Thoracic aorta (tissue), 2 donors: Measurements from ENCODE around the gene ADCY7. TPM values are rescaled to one million over a fixed set of nuclear protein-coding genes. Genes with fewer than 3 reads are reported as not detected.
A peak's percentile ranks its signal among the peaks of the same experiment; 100 is the strongest.

Source experiments
- ATAC-seq: fragments of 150-250 bp; one replicate; pipeline ENCODE4 v1.8.0; 2017; ENCODE audit warnings: low read depth; ENCODE audit not compliant: insufficient number of reproducible peaks, low FRiP score
- DNase-seq: peaks from one replicate; pipeline ENCODE4 v3.0.0-alpha.2; 2020; ENCODE audit warnings: low spot score
- H3K27ac ChIP-seq, 2 donors: fragments of 200-600 bp; sonication (generic); 1 replicate in 1 of 2; 2 replicates in 1 of 2; pipeline ENCODE4 v1.5.1; 2016; ENCODE audit warnings: mild to moderate bottlenecking in 2 of 2, moderate library complexity in 2 of 2
- H3K27me3 ChIP-seq: fragments of 200-600 bp; sonication (generic); replicated peaks from 2 replicates; pipeline ENCODE4 v1.6.0; 2016; ENCODE audit warnings: mild to moderate bottlenecking; ENCODE audit not compliant: insufficient read depth
- H3K36me3 ChIP-seq: fragments of 200-600 bp; sonication (generic); one replicate; pipeline ENCODE4 v1.5.1; 2016
- H3K4me1 ChIP-seq, 2 donors: fragments of 200-600 bp; sonication (generic); 1 replicate in 1 of 2; 2 replicates in 1 of 2; pipeline versions ENCODE4 v1.5.1 to v1.6.0; 2016; ENCODE audit warnings: low read depth in 2 of 2, mild to moderate bottlenecking in 1 of 2; ENCODE audit not compliant: control insufficient read depth in 1 of 2
- H3K4me3 ChIP-seq: fragments of 200-600 bp; sonication (generic); 2 replicates; pipeline ENCODE4 v1.5.1; 2016; ENCODE audit warnings: mild to moderate bottlenecking
- H3K9me3 ChIP-seq: fragments of 200-600 bp; sonication (generic); 2 replicates; pipeline ENCODE4 v1.5.1; 2016
- total RNA-seq, 2 donors: library from RNA; depleted of rRNA; stranded (reverse); fragments of >200 nt; gene quantifications; one replicate each; pipeline versions ENCODE4 v1.1.0 to v1.2.3, GENCODE V29; 2016
- TF ChIP-seq, protein P1 (sequence below): fragments of 200-600 bp; sonication (generic); IDR thresholded peaks from one replicate; pipeline ENCODE4 v1.5.1; 2019; ENCODE audit warnings: antibody characterized with exemption

ADCY7 gene
- total RNA-seq, 2 donors from 2014 or later = 35.9 to 39.8 TPM

DNA sequence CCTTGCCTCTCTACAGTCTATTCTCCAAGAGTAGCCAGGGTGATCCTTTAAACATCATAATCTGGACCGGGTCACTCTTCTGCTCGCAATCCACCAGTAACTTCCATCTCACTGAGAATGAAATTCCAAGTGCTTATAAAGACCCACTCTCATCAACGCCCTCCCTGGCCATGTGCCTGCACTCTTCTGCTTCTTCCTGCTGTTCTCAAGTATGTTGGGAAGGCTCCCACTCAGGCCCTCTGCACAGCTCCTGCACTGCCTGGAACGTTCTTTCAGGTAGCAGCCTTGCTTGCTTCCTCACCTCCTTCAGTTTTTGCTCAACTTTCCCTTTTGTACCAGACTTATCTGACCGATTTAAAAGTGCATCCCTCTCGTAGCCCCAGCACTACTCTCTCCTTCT is 58.0 kb downstream of the ADCY7 start:
- H3K36me3 ChIP-seq = peaks cover 41% of the 10 kb centered on the region
- H3K27me3 ChIP-seq = no peaks in the 10 kb centered on the region
- peaks cover 0 to 3% of the 10 kb centered on the region in 2 donors for H3K4me1 ChIP-seq
- TF ChIP-seq, protein P1, sequence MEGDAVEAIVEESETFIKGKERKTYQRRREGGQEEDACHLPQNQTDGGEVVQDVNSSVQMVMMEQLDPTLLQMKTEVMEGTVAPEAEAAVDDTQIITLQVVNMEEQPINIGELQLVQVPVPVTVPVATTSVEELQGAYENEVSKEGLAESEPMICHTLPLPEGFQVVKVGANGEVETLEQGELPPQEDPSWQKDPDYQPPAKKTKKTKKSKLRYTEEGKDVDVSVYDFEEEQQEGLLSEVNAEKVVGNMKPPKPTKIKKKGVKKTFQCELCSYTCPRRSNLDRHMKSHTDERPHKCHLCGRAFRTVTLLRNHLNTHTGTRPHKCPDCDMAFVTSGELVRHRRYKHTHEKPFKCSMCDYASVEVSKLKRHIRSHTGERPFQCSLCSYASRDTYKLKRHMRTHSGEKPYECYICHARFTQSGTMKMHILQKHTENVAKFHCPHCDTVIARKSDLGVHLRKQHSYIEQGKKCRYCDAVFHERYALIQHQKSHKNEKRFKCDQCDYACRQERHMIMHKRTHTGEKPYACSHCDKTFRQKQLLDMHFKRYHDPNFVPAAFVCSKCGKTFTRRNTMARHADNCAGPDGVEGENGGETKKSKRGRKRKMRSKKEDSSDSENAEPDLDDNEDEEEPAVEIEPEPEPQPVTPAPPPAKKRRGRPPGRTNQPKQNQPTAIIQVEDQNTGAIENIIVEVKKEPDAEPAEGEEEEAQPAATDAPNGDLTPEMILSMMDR = no peak
- ATAC-seq (no peak), DNase-seq (no peak)
- no peak overlapping the region for H3K27ac ChIP-seq
- H3K9me3 ChIP-seq = no peaks in the 10 kb centered on the region
- no peak overlapping the region for H3K4me3 ChIP-seq

DNA sequence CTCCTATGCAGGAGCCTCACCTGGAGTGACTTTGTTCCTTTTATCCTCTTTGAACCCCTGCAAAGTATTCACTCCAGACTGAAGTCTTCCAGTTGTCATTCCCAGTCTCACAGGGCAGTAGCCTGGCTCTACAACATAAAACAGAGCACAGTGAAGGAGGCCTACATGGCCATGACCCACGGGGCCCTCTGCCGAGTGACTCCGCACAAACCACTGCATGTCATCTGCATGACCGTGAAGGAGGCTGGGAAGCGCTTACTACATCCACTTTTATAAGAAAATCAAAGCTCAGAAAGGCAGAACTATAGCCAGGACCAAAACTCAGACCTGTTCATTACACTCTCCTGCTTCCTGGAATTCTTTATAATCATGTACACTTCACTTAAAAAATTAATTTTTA is 59.9 kb downstream of the ADCY7 start:
- DNase-seq = no peak
- H3K36me3 ChIP-seq = peaks cover 25% of the 10 kb centered on the region
- no peaks in the 10 kb centered on the region for H3K27me3 ChIP-seq
- H3K4me3 ChIP-seq = no peak overlapping the region
- no peak overlapping the region for H3K27ac ChIP-seq
- no peaks in the 10 kb centered on the region for H3K9me3 ChIP-seq
- H3K4me1 ChIP-seq = peaks cover 0 to 19% of the 10 kb centered on the region in 2 donors
- ATAC-seq = no peak
- TF ChIP-seq, protein P1 = no peak

DNA sequence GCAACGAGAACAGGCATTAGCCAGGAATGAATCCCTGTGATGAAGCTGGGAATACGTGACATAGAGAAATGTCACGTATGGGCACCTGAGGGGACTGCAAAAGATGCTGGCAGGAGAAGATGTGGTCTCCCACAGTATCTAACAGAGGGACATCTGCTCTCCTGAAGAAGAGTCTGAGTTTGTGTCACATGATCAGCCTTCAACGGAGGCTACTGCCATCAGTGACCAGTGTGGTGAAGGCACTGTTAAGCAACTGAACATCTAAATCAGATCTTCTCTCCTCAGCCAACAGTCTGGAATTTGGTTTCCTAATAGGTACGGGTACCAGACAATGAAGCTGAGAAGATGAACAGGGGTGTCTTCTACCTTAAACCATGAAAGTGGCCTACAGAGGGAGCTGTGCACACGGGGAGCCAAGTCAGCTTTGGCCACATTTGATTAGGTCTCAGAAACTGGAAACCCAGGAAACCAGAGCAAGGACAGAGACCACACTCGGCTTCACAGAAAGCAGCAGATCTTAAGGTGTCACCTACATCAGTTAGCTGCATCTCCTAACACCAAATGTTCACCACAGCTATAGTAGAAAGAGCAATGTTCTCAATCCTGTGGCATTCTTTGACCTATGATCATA is 60.6 kb downstream of the ADCY7 start:
- no peak overlapping the region for H3K27ac ChIP-seq
- no peak for DNase-seq
- no peaks in the 10 kb centered on the region for H3K9me3 ChIP-seq
- TF ChIP-seq, protein P1 = peak; percentile 58
- peaks cover 0 to 26% of the 10 kb centered on the region in 2 donors for H3K4me1 ChIP-seq
- no peak overlapping the region for H3K4me3 ChIP-seq
- no peak for ATAC-seq
- no peaks in the 10 kb centered on the region for H3K27me3 ChIP-seq
- H3K36me3 ChIP-seq = peaks cover 20% of the 10 kb centered on the region

DNA sequence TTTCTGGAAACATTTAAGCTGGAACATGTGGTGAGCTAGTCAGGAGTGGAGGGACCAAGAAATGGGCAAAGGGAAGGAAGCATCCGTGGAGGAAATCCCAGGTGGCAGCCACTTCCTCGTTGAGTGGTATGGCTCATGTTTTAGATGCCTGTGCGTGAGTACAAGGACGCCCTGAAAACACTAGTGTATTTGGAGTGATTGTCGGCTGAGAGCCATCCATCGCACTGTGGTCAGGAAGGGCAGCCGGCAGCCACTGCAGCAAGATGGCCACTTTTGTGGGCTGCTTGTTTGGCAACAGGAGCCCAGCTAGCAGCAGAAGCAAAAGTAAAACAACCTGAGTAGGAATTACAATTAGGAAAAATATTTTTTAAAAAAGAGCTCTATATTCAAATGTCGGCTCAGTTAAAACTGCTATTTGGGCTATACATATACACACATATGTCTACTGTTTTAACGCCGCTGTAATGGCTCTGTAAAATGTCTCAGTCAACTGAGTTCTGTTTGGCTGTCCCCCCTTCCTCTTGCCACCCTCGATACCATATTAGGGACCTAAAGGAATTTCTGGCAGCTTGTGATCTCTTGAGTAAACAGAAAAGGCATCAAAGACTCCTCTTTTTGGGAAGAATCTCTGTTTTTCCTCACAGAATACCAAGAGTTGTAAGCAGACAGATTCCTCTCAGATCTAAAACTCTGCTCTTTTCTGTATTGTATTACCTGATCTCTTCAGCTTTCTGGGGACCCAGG is 63.3 kb downstream of the ADCY7 start:
- DNase-seq = no peak
- Histone ChIP-seq H3K27ac (peak overlapping the region; percentile 15 to 29), H3K4me3 (no peak overlapping the region), H3K4me1 (peaks cover 6 to 51% of the 10 kb centered on the region in 2 donors), H3K36me3 (peaks cover 11% of the 10 kb centered on the region), H3K9me3 (no peaks in the 10 kb centered on the region), H3K27me3 (no peaks in the 10 kb centered on the region)
- ATAC-seq = no peak
- TF ChIP-seq, protein P1 = no peak

- Histone ChIP-seq H3K4me3 (no peak overlapping the region), H3K36me3 (peaks cover 3% of the 10 kb centered on the region), H3K27ac (peak overlapping the region; percentile 45 to 56), H3K4me1 (peaks cover 6 to 66% of the 10 kb centered on the region in 2 donors), H3K27me3 (no peaks in the 10 kb centered on the region), H3K9me3 (no peaks in the 10 kb centered on the region)
- DNase-seq (no peak), ATAC-seq (no peak)
- TF ChIP-seq, protein P1 = no peak
Observed at GRCh38 chr16:50331570-50331969, 65.2 kb downstream of the ADCY7 start.
